ENCODE data around the gene PDE3A.

DNA sequence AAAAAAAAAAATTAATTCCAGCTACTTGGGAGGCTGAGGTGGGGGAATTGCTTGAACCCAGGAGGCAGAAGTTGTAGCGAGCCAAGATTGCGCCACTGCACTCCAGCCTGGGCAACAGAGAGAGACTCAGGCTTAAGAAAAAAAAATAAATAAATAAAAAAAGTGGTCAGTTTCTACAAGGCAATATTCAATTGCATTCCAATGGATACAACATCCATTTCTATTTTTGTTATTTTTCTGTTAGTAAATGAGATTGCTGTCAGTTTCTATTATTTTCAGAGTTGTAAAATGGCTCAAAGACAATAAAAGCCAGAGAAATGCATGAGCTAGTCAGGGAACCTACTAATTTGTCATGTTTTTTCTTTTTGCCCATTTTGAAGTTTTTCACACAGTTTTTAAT is 119.2 kb downstream of the PDE3A start:
- TF ChIP-seq, protein P1, sequence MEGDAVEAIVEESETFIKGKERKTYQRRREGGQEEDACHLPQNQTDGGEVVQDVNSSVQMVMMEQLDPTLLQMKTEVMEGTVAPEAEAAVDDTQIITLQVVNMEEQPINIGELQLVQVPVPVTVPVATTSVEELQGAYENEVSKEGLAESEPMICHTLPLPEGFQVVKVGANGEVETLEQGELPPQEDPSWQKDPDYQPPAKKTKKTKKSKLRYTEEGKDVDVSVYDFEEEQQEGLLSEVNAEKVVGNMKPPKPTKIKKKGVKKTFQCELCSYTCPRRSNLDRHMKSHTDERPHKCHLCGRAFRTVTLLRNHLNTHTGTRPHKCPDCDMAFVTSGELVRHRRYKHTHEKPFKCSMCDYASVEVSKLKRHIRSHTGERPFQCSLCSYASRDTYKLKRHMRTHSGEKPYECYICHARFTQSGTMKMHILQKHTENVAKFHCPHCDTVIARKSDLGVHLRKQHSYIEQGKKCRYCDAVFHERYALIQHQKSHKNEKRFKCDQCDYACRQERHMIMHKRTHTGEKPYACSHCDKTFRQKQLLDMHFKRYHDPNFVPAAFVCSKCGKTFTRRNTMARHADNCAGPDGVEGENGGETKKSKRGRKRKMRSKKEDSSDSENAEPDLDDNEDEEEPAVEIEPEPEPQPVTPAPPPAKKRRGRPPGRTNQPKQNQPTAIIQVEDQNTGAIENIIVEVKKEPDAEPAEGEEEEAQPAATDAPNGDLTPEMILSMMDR (IDR thresholded peaks at IDR 0.05): no peak
- no peak for TF ChIP-seq POLR2A (IDR thresholded peaks at IDR 0.05)
- no peak for TF ChIP-seq POLR2AphosphoS5 (IDR thresholded peaks at IDR 0.05)
- TF ChIP-seq EP300 (IDR thresholded peaks at IDR 0.05; ENCODE audit: low read depth): no peak

All from transverse colon (tissue), 4 donors.